GM10266 (cell line): ENCODE data around the gene SLC2A4.

Experiments used
- DNase-seq: peaks from one replicate; pipeline ENCODE4 v3.0.0; 2012; ENCODE audit errors: extremely low spot score
- CTCF ChIP-seq: IDR thresholded peaks from 2 replicates; pipeline ENCODE4 v1.5.1; 2012; ENCODE audit warnings: mild to moderate bottlenecking, low read depth; ENCODE audit not compliant: control insufficient read depth, insufficient read depth; ENCODE audit errors: missing control alignments

The SLC2A4 gene

GRCh38 chr17:7294614-7295153, 13.2 kb downstream of the SLC2A4 start, which contains the start of gene YBX2:
Gene YBX2 (minus strand): TSS chr17:7294639. CDS start chr17:7294500, 139 bp downstream.
- DNase-seq, result peak; percentile 95
- no peak for TF ChIP-seq CTCF

GRCh38 chr17:7295230-7296180, 14.0 kb downstream of the SLC2A4 start:
- DNase-seq, result peak; percentile 32
- TF ChIP-seq CTCF, result no peak

GRCh38 chr17:7296189-7296861, 14.8 kb downstream of the SLC2A4 start:
- peak; percentile 86 for DNase-seq

GRCh38 chr17:7304179-7304578, 22.7 kb downstream of the SLC2A4 start:
- no peak for DNase-seq
- TF ChIP-seq CTCF, result no peak

More at GRCh38 chr17:7296189-7296861, 14.8 kb downstream of the SLC2A4 start:
- TF ChIP-seq CTCF, result peak; percentile 96

GRCh38 chr17:7306911-7307685, 25.6 kb downstream of the SLC2A4 start, which contains the start of gene EIF5A:
Gene EIF5A (plus strand): TSS chr17:7307628. CDS start chr17:7309636, 2,008 bp downstream.
- peak; percentile 99 for DNase-seq
- TF ChIP-seq CTCF, result no peak

- TF ChIP-seq CTCF, result no peak
- no peak for DNase-seq
Observed at GRCh38 chr17:7307686-7308624, 26.4 kb downstream of the SLC2A4 start.
